ENCODE measurements around the gene SLC38A7. TPM values are rescaled to one million over a fixed set of nuclear protein-coding genes. Genes with fewer than 3 reads are reported as not detected.
"Not testable (repeated sequence)": the region's sequence is repeated elsewhere in the genome, so short reads cannot be mapped to it uniquely, and the experiment has no call there.

SLC38A7 gene
- total RNA-seq, 1 experiment from 2014 or later, result 8.0 TPM

- DNase-seq (ENCODE audit: low read depth), result not testable (repeated sequence)
Observed at GRCh38 chr16:58637021-58637420, 47.5 kb downstream of the SLC38A7 start.

GRCh38 chr16:58636466-58636865 is 48.1 kb downstream of the SLC38A7 start:
- DNase-seq (ENCODE audit: low read depth), result no peak

DNA sequence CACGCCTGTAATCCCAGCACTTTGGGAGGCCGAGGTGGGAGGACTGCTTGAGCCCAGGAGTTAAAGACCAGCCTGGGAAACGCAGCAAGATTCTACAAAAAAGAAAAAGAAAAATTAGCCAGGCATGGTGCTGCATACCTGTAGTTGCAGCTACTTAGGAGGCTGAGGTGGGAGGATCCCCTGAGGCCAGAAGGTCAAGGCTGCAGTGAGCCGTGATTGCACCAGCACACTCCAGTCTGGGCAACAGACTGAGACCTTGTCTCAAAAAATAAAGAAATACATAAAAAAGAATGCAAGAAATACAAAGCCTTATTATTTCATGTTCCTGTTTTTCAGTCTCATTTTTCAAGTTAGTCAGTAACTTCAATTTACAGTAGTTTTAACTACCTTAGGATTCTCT is 49.1 kb downstream of the SLC38A7 start:
- DNase-seq (ENCODE audit: low read depth), result no peak

- no peak for DNase-seq (ENCODE audit: low read depth)
Observed at GRCh38 chr16:58634265-58634802, 50.2 kb downstream of the SLC38A7 start.

GRCh38 chr16:58629733-58630640 is 54.6 kb downstream of the SLC38A7 start, which contains the start of gene CNOT1:
CNOT1 (minus strand) TSS chr16:58629826; CDS start chr16:58599337, 30,489 bp downstream.
- DNase-seq (ENCODE audit: low read depth), result peak; percentile 99

DNA sequence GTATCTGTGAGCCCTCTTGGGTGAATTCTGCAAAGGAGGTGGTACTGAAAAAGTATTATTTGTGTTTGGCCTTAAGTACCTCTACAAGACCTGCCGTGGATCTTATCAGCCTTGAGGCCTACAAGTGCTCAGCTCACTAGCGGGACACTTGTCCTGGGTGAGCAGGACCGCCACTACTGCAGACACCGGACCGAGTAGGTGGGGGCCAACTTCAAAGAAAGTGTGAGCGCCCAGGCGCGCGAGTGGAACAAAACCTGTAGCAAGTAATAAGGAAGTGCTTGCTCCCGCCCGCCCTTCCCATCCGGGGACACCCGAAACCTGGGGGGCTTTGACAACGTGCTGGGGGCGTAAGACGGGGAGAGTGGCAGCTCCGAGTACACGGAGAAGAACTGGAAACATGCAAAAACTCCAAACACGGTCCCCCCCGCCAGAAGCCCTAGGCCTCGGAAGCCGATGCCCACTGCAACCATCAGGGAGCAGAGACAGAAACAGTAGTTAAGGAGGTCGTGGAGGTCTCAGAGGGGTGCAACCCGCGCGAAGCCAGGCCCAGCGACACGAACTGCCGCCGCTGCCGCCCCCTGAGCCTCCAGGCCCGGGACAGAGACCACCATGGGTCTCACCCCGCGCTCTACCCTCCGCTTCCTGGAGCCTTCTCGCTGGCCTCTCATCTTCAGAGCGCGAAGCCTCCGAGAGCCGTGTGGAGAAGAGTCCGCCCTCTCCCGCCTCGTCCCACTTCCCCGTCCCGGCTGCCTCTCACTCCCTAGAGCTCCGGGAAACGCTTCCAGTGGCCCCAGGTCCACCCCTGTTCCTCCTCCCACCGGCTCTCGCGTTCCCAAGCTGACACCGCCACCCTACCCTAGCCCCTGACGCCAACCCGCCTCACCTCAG is 55.5 kb downstream of the SLC38A7 start:
- DNase-seq (ENCODE audit: low read depth), result peak; percentile 17

DNA sequence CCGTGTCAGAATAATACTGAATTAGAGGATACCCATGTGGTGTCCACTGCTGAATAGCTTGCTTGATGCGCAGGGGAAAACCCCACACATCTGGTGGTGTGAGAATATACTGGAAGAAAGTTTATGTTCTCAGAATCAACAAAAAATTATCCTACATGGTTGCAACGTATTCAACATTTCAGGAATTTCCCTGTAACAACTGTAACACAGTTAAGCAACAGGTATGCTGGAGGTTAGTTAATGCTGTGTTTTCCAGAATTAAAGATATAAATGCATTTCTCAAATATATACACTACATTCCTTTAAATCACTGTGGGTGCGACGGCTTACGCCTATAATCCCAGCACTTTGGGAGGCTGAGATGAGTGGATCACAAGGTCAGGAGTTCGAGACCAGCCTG is 60.4 kb downstream of the SLC38A7 start:
- no peak for DNase-seq (ENCODE audit: low read depth)

GRCh38 chr16:58620396-58620795 is 64.2 kb downstream of the SLC38A7 start:
- DNase-seq (ENCODE audit: low read depth), result no peak

DNA sequence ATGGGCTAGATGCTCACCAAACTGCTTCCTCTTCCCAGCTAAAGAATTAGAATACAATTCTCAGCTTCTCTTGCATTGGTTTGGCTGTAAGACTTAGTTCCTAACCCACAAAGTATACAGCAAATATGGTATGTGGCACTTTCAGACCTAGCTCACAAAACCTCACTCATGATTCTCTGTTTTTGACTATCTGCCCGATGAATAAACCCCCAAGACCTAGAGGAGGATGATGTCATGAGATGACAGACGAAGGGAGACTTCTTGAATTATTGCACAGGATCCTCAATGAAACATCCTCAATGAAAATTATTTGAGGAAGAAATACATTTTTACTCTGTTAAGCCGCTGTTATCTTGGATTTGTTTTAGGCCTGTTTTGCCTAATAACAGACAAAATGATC is 69.3 kb downstream of the SLC38A7 start:
- DNase-seq (ENCODE audit: low read depth), result no peak

Other genes starting within 250 kb of the SLC38A7 start
- 4.6 and 8.8 TPM in 2 replicates for gene NDRG4, start 184.6 kb downstream of the SLC38A7 start, total RNA-seq (2014; rRNA removed; shearing (Covaris generic))
- gene SETD6, start 169.3 kb downstream of the SLC38A7 start, total RNA-seq (2014; rRNA removed; shearing (Covaris generic)), result 21.9 and 26.9 TPM in 2 replicates
- gene CNOT1, start 54.9 kb downstream of the SLC38A7 start, total RNA-seq (2014; rRNA removed; shearing (Covaris generic)), result 136 and 153 TPM in 2 replicates
- gene GOT2, start 49.5 kb upstream of the SLC38A7 start, total RNA-seq (2014; rRNA removed; shearing (Covaris generic)), result 105 and 142 TPM in 2 replicates

All from HT1080 (cell line).